Endodermal cell (in vitro differentiated cells): Measurements from ENCODE around the gene SLC47A2. TPM values are rescaled to one million over a fixed set of nuclear protein-coding genes. Genes with fewer than 3 reads are reported as not detected.
A peak's percentile ranks its signal among the peaks of the same experiment; 100 is the strongest.

Source experiments
- DNase-seq: peaks from one replicate; pipeline ENCODE4 v3.0.0-alpha.2; 2017
- H3K27ac ChIP-seq: 2 replicates; pipeline ENCODE4 v1.5.1; 2013; ENCODE audit warnings: mild to moderate bottlenecking, low read depth, low read length, moderate library complexity
- H3K27me3 ChIP-seq: 2 replicates; pipeline ENCODE4 v1.6.1; 2013; ENCODE audit warnings: mild to moderate bottlenecking, low read length, moderate library complexity; ENCODE audit not compliant: insufficient read depth, control insufficient read depth, poor library complexity, severe bottlenecking
- H3K36me3 ChIP-seq: 2 replicates; pipeline ENCODE4 v1.7.0; 2013; ENCODE audit warnings: mild to moderate bottlenecking, low read length, moderate library complexity; ENCODE audit not compliant: control insufficient read depth, insufficient read depth
- H3K4me1 ChIP-seq: one replicate; pipeline ENCODE4 v1.7.0; 2013; ENCODE audit warnings: low read length; ENCODE audit not compliant: control insufficient read depth, insufficient read depth
- H3K4me3 ChIP-seq: 2 replicates; pipeline ENCODE4 v1.5.1; 2013; ENCODE audit warnings: mild to moderate bottlenecking, low read length, moderate library complexity
- H3K9ac ChIP-seq: 2 replicates; pipeline ENCODE4 v1.6.1; 2013; ENCODE audit warnings: mild to moderate bottlenecking, low read length, moderate library complexity; ENCODE audit not compliant: poor library complexity, severe bottlenecking; ENCODE audit errors: extremely low read depth
- H3K9me3 ChIP-seq: 2 replicates; pipeline ENCODE4 v1.6.1; 2013; ENCODE audit warnings: mild to moderate bottlenecking, low read length, moderate library complexity; ENCODE audit not compliant: control insufficient read depth
- H3K27ac Mint-ChIP-seq: 2 replicates; pipeline ENCODE4 v1.8.0; 2020; ENCODE audit warnings: mixed read lengths
- H3K27me3 Mint-ChIP-seq: 2 replicates; pipeline ENCODE4 v1.8.0; 2021; ENCODE audit warnings: mild to moderate bottlenecking, mixed read lengths; ENCODE audit not compliant: insufficient read depth
- H3K36me3 Mint-ChIP-seq: 2 replicates; pipeline ENCODE4 v1.8.0; 2020; ENCODE audit warnings: low read depth, mixed read lengths
- H3K4me1 Mint-ChIP-seq: 2 replicates; pipeline ENCODE4 v1.8.0; 2020; ENCODE audit warnings: mixed read lengths
- H3K4me3 Mint-ChIP-seq: 2 replicates; pipeline ENCODE4 v1.8.0; 2020; ENCODE audit warnings: mild to moderate bottlenecking, moderate library complexity, mixed read lengths
- H3K9me3 Mint-ChIP-seq: 2 replicates; pipeline ENCODE4 v1.8.0; 2020; ENCODE audit warnings: mild to moderate bottlenecking, mixed read lengths
- WGBS, 2 experiments: methylation state at CpG; one replicate each; pipeline versions ENCODE4 v1.1.5 to v1.1.7; 2013; ENCODE audit warnings: missing lambda C conversion rate in 2 of 2, mixed read lengths in 1 of 2; ENCODE audit not compliant: insufficient coverage in 1 of 2, insufficient read length in 1 of 2; 5-methylcytosine and 5-hydroxymethylcytosine counted together
- total RNA-seq, 2 donors: library from RNA; stranded (reverse); fragmentation: NEBNext Ultra II Directional in 1 of 2; extraction: Animal tissue kit (Norgen Biotek cat#: 25700) in 1 of 2; gene quantifications; 2 replicates in 1 of 2; 3 replicates in 1 of 2; pipeline ENCODE4 v1.2.1, GENCODE V29; 2021
- TF ChIP-seq, protein P1 (sequence below): fragments of 200-600 bp; sonication (generic); conservative IDR thresholded peaks from 2 replicates; pipeline ENCODE4 v1.5.0; 2021; ENCODE audit warnings: antibody characterized with exemption, mild to moderate bottlenecking

Gene SLC47A2
- total RNA-seq, 2 donors from 2014 or later, result not detected

GRCh38 chr17:19649274-19649541 lies 67.2 kb downstream of the SLC47A2 start:
- peak overlapping the region; percentile 91 for H3K27ac Mint-ChIP-seq
- Histone ChIP-seq H3K9me3 (peaks cover 20% of the 10 kb centered on the region), H3K4me3 (peak overlapping the region; percentile 99), H3K9ac (peak overlapping the region; percentile 66), H3K27ac (no peak overlapping the region), H3K36me3 (peaks cover 25% of the 10 kb centered on the region), H3K4me1 (peaks cover 4% of the 10 kb centered on the region), H3K27me3 (no peaks in the 10 kb centered on the region)
- TF ChIP-seq, protein P1, sequence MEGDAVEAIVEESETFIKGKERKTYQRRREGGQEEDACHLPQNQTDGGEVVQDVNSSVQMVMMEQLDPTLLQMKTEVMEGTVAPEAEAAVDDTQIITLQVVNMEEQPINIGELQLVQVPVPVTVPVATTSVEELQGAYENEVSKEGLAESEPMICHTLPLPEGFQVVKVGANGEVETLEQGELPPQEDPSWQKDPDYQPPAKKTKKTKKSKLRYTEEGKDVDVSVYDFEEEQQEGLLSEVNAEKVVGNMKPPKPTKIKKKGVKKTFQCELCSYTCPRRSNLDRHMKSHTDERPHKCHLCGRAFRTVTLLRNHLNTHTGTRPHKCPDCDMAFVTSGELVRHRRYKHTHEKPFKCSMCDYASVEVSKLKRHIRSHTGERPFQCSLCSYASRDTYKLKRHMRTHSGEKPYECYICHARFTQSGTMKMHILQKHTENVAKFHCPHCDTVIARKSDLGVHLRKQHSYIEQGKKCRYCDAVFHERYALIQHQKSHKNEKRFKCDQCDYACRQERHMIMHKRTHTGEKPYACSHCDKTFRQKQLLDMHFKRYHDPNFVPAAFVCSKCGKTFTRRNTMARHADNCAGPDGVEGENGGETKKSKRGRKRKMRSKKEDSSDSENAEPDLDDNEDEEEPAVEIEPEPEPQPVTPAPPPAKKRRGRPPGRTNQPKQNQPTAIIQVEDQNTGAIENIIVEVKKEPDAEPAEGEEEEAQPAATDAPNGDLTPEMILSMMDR, result no peak
- peaks cover 25% of the 10 kb centered on the region for H3K36me3 Mint-ChIP-seq
- peaks cover 22% of the 10 kb centered on the region for H3K27me3 Mint-ChIP-seq
- H3K9me3 Mint-ChIP-seq, result peaks cover 19% of the 10 kb centered on the region
- no peak for DNase-seq
- WGBS, 2 experiments, result 0% methylated on average over 2 of the region's 2 CpGs
- peak overlapping the region; percentile 71 for H3K4me3 Mint-ChIP-seq
- H3K4me1 Mint-ChIP-seq, result peaks cover 35% of the 10 kb centered on the region

DNA sequence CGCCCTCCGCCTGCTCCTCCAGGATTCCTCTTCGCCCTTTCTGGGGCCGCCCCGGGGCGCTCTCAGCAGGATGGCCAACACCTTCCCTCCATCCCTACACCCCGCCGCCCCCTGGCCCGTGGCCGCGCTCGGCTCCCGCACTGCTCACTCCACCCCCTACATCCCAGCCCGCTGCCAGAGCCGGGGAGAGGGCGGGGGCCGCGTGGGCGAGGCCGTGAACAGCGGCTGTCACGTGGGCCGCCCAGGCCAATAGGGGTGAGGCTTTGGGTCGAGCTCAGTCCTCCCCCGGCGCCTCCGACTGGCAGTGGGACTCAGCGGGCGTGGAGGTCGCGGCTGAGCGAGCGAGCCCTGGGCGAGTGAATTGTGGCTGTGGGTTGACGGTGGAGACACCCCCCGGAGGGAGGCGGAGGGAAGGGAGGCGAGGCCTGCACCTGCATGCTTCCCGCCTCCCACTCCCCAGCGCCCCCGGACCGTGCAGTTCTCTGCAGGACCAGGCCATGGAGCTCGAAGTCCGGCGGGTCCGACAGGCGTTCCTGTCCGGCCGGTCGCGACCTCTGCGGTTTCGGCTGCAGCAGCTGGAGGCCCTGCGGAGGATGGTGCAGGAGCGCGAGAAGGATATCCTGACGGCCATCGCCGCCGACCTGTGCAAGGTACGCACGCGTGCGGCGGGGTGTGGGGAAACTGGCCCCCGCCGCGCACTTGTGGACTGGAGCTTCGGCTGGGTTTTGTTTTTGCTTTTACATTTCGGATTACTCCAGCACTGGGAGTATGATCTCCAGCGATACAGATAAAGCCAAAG lies 67.7 kb downstream of the SLC47A2 start, which contains the start of gene ALDH3A2:
TSS of gene ALDH3A2 (plus strand) at position 277 of the 799 bp plus-strand sequence. CDS start at position 498, 221 bp downstream.
- TF ChIP-seq, protein P1, result peak; percentile 57
- Mint-ChIP-seq H3K27me3 (peaks cover 24% of the 10 kb centered on the region), H3K4me3 (peak within 1 kb of the TSS; percentile 71), H3K27ac (peak within 1 kb of the TSS; percentile 91), H3K4me1 (peaks cover 35% of the 10 kb centered on the region), H3K36me3 (peaks cover 21% of the 10 kb centered on the region), H3K9me3 (peaks cover 15% of the 10 kb centered on the region)
- H3K36me3 ChIP-seq, result peaks cover 20% of the 10 kb centered on the region
- H3K4me1 ChIP-seq, result peaks cover 4% of the 10 kb centered on the region
- H3K4me3 ChIP-seq, result peak within 1 kb of the TSS; percentile 99
- peaks cover 15% of the 10 kb centered on the region for H3K9me3 ChIP-seq
- peak within 1 kb of the TSS; percentile 66 for H3K9ac ChIP-seq
- 0% methylated on average over 28 to 71 of the region's 71 CpGs for WGBS, 2 experiments
- DNase-seq, result peak; percentile 100
- H3K27me3 ChIP-seq, result no peaks in the 10 kb centered on the region
- H3K27ac ChIP-seq, result peak within 1 kb of the TSS; percentile 33

- Histone ChIP-seq H3K36me3 (peaks cover 12% of the 10 kb centered on the region), H3K27me3 (no peaks in the 10 kb centered on the region), H3K4me1 (peaks cover 4% of the 10 kb centered on the region), H3K4me3 (peak overlapping the region; percentile 99), H3K9ac (peak overlapping the region; percentile 66), H3K9me3 (peaks cover 8% of the 10 kb centered on the region), H3K27ac (peak overlapping the region; percentile 33)
- peaks cover 27% of the 10 kb centered on the region for H3K27me3 Mint-ChIP-seq
- peak overlapping the region; percentile 71 for H3K4me3 Mint-ChIP-seq
- 0 to 4% methylated on average over 20 to 36 of the region's 37 CpGs for WGBS, 2 experiments
- peaks cover 41% of the 10 kb centered on the region for H3K4me1 Mint-ChIP-seq
- DNase-seq, result peak; percentile 92
- peaks cover 13% of the 10 kb centered on the region for H3K36me3 Mint-ChIP-seq
- H3K27ac Mint-ChIP-seq, result peak overlapping the region; percentile 91
- TF ChIP-seq, protein P1, result no peak
- H3K9me3 Mint-ChIP-seq, result peaks cover 7% of the 10 kb centered on the region
Observed at GRCh38 chr17:19647697-19648474, 68.5 kb downstream of the SLC47A2 start.
